NB4 (cell line): Measurements from ENCODE around the gene CFTR.

Experiments used
- DNase-seq: peaks from one replicate; pipeline ENCODE4 v3.0.0; 2010; ENCODE audit warnings: low read depth
- H3K4me3 ChIP-seq: one replicate; pipeline ENCODE4 v1.5.1; 2011; ENCODE audit warnings: mild to moderate bottlenecking, low read depth, low read length, moderate library complexity
- MYC ChIP-seq: IDR thresholded peaks from 2 replicates; pipeline ENCODE4 v1.6.1; 2011; ENCODE audit warnings: low read depth, low read length
- POLR2A ChIP-seq: IDR thresholded peaks from 2 replicates; pipeline ENCODE4 v1.6.1; 2011; ENCODE audit warnings: mild to moderate bottlenecking; ENCODE audit not compliant: insufficient read length; ENCODE audit errors: extremely low read depth
- TF ChIP-seq, protein P1 (sequence below): IDR thresholded peaks from one replicate; pipeline ENCODE4 v1.5.1; 2012; ENCODE audit warnings: low read depth, low read length
- TF ChIP-seq, protein P2 (sequence below): IDR thresholded peaks from 2 replicates; pipeline ENCODE4 v1.6.1; 2011; ENCODE audit warnings: low read depth, low read length

Gene CFTR

DNA sequence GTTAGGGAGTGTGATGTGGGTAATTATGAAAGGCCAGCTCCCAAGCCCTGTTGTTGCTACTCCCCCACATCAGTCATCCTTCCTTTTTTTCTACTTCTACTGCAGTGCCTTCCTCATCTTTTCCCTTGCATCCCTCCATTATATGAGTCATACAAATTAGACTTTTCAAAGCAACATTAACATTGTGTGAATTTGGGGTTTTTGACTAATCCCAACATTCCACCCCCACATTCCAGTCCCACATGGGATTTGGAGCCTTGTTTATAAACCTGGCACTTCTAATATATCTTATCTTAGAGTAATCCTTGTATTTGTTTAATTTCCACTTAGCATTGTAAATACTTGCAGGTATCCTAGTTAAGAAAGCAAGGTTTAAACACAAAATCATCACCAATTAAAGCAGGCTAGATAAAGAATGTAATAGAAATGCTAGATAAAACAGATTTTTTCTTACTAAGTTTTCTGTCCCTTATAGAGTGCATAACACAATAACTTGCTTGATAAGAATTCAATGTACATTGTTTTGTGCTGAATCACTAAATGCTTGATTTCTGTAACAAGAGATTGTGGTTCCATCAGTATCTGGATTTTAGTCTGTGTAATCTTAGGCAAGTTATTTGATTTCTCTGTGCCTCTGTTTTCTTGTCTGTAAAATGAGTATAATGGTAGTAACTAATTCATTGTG is 165.8 kb downstream of the CFTR start:
- DNase-seq, result peak; percentile 60
- H3K4me3 ChIP-seq, result no peak overlapping the region
- TF ChIP-seq, protein P1, sequence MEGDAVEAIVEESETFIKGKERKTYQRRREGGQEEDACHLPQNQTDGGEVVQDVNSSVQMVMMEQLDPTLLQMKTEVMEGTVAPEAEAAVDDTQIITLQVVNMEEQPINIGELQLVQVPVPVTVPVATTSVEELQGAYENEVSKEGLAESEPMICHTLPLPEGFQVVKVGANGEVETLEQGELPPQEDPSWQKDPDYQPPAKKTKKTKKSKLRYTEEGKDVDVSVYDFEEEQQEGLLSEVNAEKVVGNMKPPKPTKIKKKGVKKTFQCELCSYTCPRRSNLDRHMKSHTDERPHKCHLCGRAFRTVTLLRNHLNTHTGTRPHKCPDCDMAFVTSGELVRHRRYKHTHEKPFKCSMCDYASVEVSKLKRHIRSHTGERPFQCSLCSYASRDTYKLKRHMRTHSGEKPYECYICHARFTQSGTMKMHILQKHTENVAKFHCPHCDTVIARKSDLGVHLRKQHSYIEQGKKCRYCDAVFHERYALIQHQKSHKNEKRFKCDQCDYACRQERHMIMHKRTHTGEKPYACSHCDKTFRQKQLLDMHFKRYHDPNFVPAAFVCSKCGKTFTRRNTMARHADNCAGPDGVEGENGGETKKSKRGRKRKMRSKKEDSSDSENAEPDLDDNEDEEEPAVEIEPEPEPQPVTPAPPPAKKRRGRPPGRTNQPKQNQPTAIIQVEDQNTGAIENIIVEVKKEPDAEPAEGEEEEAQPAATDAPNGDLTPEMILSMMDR, result no peak
- TF ChIP-seq, protein P2, sequence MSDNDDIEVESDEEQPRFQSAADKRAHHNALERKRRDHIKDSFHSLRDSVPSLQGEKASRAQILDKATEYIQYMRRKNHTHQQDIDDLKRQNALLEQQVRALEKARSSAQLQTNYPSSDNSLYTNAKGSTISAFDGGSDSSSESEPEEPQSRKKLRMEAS, result no peak
- no peak for TF ChIP-seq MYC

DNA sequence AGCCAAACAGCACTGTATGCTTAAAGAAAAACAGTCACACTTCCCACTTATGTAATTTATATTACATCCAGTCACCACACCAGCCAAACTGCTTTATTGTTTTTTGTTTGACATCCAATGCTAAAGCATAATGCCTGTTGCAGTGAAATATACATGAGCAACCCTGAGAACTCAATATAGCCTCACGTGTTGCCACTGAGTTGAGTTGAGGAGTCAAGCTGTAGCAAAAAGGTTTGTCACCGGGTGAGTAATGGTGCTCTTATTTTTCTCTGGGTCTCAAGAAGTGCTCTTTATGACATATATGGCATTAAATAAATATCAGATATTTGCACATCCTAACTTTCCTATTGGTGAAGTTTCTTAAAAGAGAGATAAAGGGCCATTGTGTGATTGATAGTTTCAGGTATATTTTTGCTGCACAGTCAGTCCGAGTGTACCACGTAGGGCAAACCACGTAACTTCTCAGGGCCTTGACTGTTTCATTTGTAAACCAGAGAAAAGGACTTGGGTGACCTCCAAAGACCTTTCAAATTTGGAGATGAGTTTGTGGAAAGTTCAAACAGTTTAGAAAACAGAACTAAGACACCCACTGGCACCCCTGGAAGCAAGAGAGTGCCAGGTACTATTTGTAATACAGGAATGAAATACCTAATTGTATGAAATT is 168.5 kb downstream of the CFTR start:
- H3K4me3 ChIP-seq, result no peak overlapping the region
- no peak for DNase-seq
- TF ChIP-seq, protein P1, result no peak
- TF ChIP-seq MYC, result no peak
- TF ChIP-seq, protein P2, result no peak
- no peak for TF ChIP-seq POLR2A

DNA sequence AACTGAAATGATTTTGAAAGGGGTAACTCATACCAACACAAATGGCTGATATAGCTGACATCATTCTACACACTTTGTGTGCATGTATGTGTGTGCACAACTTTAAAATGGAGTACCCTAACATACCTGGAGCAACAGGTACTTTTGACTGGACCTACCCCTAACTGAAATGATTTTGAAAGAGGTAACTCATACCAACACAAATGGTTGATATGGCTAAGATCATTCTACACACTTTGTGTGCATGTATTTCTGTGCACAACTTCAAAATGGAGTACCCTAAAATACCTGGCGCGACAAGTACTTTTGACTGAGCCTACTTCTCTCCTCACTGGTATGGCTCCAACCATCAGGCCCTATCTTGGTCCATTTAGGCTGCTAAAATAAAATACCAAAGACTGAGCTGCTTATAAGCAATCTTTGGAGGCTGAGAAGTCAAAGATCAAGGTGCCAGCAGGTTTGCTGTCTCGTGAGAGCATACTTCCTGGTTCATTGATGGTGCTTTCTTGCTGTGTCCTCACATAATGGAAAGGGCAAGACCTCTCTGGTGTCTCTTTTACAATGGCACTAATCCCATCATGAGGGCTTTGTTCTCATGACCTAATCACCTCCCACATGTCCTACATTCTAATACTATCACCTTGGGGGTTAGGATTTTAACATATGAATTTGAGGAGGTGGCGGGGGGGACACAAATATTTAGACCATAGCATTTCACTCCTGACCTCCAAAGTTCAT is 173.3 kb downstream of the CFTR start:
- TF ChIP-seq MYC (no peak), POLR2A (no peak)
- TF ChIP-seq, protein P2, result no peak
- TF ChIP-seq, protein P1, result no peak
- no peak overlapping the region for H3K4me3 ChIP-seq
- DNase-seq, result no peak

DNA sequence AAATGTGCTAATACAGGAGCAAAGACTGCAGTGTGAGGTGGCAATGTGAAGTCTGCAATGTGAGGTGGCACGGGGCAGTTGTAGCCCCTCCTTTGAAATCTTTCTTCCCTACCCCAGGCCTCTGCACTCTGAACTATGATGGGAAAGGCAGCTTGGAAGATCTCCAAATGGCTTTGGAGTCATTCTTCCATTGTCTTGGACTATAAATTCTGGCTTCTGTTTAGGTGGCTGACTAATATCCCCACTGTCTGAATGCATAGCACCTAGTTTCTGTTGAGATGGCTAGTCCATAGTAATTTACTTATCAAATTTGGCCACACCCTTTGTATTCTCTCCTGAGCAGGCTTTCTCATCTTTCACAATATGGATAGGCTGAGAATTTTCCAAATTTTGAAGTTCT is 175.0 kb downstream of the CFTR start:
- TF ChIP-seq MYC (no peak), POLR2A (no peak)
- no peak overlapping the region for H3K4me3 ChIP-seq
- no peak for DNase-seq

DNA sequence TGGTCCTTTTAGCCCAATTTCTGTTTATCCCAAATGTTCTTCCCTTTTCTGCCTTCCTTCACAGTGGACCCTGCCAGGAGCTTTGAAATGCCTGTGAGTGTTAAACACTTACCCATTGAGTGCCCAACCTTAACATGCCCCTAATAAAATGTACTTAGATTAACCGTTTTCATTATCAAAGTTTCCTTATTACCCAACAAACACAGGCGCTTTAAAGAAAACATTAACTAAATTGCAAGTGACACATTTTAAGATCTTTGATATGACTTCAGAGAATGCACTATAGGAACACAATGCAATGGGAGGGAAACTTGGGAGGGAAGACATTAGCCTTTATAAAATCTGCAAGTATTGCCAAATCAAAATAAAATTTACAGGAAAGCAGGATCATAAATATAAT is 177.0 kb downstream of the CFTR start:
- DNase-seq, result no peak
- TF ChIP-seq POLR2A (no peak), MYC (no peak)
- TF ChIP-seq, protein P2, result no peak
- TF ChIP-seq, protein P1, result no peak
- no peak overlapping the region for H3K4me3 ChIP-seq

DNA sequence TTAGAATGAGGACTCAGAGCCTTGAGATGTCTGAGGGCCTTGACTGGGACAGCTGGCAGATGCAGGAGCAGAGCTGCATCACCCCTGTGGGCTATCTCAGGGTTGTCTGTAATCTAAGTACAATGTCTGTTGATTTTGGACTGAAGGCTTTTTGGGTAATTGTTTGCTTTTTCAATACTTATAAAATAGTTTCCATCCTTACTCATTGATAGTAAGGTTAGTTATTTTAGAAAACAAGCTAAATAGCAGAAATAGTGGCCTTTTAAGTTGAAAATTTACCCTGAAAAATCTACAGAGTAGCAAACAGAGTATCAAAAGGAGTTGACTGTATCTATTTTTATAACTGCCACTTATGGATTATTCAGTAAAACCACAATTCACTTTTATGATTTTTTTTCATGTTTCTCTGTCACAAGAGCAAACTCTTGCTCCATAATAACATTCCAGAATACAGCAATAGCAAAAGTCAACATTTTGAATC is 179.7 kb downstream of the CFTR start:
- no peak overlapping the region for H3K4me3 ChIP-seq
- TF ChIP-seq MYC (no peak), POLR2A (no peak)
- TF ChIP-seq, protein P2, result no peak
- DNase-seq, result no peak
